RPMI8226 (cell line): ENCODE results near the gene MRPL42.
"Not testable (repeated sequence)": the region's sequence is repeated elsewhere in the genome, so short reads cannot be mapped to it uniquely, and the experiment has no call there.

Experiments used
- DNase-seq: peaks from one replicate; pipeline ENCODE4 v3.0.0-alpha.2; 2015

MRPL42 gene

DNA sequence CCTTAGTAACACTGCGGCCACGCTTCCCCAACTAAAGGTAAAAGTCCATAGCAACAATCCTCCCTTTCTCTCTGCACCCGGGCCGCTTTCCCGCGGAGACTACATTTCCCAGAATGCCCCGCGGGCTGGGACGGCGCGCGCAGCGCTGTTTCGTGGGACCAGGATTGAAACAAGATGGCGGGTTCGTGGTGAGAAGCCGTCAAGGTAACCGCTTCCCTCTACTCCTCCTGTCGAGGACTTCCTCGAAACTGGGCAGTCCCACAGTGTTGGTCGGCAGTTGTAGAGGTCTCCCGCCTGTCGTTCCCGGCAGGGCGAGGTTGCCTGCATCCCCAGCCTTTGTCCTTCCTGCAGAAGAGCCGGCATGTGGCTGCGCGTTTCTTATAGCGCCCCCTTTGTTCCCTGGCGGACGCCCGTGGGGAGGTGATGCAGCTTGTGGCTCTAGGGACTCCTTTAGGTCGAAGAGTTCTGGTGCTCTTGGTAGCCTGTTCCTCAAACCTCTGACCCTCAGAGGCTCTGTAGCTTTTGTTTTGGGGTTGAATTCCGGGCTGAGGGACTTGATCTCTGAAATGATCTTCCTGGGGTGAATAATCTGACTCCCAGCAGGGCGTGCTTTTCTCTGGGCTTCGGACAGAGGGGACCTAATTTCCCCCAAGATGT lies at the start of gene MRPL42:
Gene MRPL42 (plus strand): TSS at position 164 of the 657 bp plus-strand sequence. CDS start 1,772 bp downstream, outside the sequence.
- DNase-seq: peak; percentile 94

DNA sequence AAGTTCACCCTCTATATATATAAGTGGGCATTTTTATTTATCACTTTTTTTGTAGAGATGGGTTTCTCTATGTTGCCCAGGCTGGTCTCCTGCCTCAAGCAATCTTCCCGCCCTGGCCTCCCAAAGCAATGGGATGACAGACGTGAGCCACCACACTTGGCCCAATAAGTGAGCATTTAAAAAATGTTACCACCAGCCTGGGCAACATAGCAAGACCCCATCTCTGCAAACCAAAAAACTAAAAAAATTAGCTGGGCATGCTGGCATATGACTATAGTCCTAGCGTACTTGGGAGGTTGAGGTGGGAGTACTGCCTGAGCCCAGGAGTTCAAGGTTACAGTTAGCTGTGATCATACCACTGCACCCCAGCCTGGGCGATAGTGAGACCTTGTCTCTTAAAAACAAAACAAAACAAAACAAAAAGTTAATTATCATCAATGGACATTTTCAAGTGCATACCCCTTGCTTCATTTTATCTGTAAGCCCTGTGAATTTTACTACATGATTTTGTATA lies 49.3 kb upstream of the MRPL42 start:
- DNase-seq: no peak

DNA sequence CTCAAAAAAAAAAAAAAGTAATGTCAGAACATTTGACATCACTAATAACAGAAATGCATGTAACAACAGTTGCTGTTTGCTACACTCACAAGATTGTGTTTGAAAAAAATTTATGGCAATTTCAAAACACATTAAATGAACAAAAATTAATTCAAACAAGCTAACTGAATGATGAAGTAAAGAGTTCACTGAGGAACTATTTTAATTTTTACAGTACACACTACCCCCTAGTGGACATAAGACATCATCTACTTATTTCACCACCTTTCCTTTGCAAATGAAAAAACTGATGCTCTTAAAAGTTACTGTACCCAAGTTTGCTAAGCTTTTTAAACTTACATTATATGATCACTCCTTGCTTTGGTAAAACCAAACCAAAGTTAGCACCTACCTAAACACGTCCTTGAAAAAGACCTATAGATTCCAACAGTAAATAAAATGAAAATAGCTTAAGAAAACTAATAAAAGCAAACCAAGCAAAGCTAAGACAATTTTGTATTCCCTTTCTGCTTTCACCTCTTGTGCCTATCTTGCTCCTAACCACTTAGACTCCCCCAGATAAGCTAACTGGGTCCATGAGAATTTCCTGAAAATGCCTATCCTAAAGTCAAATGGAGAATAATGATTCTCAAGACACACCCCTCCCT lies 47.8 kb upstream of the MRPL42 start:
- peak; percentile 36 for DNase-seq

DNA sequence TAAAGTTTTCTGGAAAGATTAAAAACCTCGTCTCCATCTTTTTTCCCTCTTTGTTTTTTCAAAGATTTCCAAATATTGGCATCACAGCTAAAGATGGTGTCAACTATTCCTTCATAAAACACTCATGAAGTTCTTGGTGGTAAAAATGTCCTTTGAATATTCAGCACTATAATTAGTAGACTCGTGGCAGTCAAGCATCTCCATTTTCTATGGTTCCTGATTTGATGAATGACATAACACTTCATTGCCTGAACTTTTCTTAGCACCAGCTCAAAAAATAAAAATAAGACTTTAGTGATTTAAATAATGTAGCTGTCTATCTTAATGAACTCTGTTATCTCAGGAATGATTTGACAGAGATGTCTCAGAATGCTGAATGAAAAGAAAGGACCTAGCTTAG lies 45.3 kb upstream of the MRPL42 start:
- DNase-seq: no peak

DNA sequence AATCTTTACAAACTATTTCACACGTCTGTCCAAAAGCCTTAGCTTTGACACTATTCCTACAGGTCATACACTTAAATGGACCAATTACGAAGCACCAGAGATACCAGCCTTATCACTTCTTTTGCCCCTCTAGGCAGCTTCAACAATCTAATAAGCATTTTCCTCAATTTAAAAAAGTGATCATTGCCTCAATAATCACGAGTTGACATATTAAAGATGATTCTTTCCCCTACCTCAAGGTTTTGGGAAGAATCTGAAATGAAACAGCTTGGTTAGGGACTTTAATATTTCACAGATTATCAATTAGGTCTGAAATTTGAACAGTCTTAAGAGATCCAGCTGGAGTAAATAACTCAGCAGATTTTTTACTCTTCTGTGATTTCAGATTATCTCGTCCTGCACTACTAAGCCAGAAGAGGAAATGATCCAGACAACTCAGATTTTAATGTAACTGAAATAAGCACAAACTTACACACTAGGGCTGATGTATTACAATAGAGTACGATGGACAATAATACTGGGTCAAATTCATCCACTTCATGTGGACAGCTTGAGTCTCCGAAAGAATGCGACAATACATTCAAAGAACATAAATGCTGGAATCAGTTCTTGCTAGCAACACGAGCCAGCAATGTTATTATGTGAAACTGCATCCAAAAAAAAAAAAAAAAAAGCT lies 41.4 kb upstream of the MRPL42 start:
- no peak for DNase-seq

DNA sequence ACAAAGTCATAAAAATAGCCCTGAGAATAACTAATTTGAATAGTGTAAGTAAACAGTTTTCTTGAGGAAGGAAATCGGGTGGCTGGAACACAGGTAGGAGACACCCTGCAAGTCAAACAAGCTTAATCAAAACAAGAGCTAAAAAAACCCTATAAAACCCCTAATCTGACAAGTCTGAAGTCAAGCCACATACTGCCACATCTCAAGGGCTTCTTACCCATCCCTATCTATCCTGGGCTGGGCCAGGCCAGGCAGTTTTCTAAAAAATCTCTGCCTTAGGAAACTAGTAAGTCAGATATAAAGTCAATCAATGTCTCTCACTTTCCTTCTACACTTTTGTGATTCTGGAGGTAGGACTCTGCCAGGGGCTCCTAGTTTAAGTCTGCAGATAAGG lies 40.9 kb upstream of the MRPL42 start:
- no peak for DNase-seq

DNA sequence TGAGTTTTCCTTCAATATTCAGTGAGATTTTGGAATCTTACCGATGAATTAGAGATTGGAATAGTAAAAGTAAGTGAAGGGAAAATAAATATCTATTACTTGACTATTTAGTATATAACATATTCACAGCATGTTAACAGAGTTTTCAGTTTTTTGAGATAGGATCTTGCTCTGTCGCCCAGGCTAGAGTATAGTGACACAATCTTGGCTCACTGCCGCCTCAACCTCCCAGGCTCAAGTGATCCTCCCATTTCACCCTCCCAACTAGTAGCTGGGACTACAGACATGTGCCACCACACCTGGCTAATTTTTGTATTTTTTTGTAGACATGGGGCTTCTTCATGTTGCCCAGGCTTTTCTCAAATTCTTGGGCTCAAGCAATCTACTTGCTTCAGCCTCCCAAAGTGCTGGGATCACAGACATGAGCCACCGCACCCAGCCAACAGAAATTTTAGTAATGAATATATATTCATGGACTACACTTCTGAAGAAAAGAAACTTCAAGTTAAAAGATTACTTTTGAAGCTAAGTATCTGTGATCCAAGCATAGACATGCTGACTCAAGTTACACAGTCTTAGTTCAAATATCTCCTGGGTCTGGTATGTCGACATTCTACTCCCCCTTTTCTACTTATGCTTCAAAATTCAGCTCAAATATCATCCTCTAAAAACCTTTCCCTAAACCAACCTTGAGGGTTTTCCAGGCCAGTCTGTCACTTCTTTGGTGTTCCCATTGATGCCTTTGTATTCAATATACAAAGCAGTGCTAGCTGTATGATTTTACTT lies 39.3 kb upstream of the MRPL42 start:
- no peak for DNase-seq

DNA sequence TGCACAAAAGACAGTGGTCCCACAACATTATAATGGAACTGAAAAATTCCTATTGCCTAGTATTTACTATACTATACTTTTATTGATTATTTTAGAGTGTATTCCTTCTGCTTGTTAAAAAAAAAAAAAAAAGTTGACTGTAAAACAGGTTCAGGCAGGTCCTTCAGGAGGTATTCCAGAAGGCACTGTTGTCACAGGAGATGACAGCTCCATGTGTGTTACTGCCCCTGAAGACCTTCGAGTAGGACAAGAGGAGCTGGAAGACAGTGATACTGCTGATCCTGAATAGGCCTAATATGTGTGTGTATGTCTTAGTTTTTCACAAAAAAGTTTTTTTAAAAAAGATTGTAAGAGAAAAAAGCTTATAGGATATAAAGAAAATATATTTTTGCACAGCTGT lies 37.9 kb upstream of the MRPL42 start:
- no peak for DNase-seq

DNA sequence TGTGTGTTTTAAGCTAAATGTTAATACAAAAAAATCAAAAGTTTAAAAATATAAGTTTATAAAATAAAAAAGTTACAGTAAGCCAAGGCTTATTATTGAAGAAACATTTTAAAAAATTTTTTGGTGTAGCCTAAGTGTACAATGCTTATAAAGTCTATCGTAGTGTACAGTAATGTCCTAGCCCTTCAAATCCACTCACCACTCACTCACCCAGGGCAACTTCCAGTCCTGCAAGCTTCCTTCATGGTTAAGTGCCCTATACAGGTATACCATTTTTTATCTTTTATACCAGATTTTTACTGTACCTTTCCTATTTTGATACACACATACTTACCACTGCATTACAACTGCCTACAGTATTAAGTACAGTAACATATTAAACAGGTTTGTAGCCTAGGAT lies 37.5 kb upstream of the MRPL42 start:
- DNase-seq: no peak

DNA sequence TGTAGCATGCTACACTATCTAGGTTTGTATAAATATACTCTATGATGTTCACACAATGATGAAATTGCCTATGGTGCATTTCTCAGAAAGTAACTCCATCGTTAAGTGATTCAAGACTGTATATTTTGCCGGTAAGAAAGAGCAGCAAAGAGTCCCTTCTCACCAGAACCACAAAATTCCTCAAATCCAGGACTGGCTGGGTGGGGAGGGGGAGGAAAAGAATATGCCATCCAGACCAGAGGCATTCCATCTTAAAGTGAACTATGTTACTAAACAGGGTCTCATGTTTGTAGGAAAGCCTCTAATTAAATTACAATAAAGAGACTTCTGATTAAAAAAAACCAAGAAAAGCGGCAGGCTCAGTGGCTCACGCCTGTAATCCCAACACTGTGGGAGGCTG lies 37.0 kb upstream of the MRPL42 start:
- DNase-seq: no peak

DNA sequence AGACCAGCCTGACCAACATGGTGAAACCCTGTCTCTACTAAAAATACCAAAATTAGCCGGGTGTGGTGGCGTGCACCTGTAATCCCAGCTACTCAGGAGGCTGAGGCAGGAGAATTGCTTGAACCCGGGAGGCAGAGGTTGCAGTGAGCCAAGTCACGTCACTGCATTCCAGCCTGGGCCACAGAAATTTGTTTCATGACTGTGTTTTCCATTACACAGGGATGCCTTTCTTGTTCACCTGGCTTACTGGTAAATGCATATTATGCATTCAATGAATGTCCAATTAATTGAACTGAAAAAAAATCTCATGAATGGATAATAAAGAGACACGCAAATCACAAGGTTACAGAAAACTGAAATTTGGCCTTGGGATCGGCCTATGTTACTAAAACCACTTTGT lies 35.3 kb upstream of the MRPL42 start:
- DNase-seq: not testable (repeated sequence)

DNA sequence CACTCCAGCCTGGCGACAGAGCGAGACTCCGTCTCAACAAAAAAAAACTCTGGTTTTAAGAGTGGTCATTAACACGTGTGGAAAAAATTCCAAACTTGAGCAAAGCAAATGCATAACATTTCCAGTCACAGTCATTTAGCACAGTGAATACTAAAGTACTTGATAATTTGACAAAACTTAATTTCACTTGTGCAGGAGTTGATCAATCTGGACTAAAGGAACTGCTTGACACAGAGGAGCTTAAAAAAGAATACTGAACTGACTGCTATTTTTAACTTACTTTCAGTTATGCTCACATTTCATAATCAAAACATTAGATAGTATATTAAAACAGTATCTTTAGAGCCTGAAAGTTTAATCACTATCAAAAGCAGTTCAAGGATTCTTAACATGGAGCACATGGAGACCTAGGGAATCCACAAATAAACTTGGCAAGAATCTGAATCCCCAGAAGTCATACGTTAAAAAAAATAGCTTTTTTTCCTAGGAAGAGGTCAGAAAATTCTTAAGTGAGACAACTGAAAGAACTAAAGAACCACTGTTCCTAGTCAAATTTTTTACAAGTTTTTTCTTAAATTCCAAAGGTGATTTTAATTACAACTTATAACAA lies 33.0 kb upstream of the MRPL42 start:
- no peak for DNase-seq

DNA sequence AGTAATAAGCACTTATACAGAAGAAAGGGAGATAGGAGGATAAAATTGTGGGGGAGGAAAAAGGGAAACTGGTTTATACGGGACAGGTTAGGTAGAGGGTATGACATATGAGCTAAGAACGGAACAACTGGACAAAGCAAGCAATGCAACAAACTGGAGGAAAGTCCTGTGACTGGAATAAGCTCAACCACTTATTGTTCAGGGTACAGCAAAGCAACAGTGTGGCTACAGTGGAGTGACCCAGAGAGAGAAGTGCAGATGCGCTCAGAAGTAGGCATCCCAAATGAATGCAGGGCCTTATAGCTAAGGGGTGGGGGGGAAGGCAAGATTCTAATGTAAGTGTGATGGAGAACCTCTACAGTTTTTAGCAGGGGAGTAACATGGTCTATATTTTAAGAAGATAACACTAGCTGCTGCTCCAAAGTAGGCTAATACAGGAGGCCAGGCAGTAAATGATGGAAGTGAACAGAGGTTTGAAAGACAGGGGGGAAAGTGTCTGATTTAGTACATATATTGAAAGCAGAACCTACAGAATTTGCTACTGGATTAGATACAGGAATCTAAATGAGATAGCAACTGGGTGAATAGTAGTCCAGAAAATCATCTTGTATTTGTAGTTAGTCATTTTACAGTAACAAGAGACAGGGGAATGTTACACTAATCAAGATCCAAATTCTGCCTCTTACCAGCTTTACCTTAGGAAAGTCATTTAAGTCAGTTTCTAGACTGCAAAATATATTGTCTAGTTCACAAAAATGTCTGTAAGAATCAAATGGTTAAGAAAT lies 28.9 kb upstream of the MRPL42 start:
- no peak for DNase-seq

DNA sequence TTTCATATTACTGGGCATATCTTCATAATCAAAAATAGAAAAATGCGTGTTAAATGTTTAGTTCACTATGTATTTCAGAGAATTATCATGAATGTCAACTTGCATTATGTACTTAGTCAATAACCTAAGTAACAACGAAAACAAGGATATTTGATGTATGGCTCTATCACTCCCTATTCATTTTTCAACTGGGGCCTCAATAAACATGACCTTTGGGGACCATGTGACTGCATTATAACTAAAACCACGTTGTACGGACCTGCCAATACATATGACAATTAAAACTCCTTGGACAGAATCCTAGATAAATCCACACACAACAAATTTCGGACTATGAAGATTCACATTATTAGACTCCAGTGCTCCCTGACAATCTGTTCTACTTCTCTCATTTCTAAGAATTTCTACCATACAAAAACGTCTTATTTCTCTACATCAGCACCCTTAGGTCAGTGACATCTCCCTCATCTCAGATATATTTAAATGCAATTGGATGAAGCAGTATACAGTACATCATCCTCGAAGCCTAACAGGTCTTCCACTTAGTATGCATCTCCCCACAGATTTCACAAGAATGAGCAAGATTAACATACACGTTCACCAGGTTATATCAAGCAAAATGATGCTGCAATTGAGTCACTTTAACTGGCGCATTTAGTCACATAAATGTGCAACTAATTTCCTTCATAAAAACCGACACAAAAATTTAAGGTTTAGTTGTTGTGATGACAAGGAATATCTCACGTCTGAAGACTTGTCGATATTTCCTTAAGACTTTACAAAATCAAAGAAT lies 27.1 kb upstream of the MRPL42 start:
- DNase-seq: no peak

DNA sequence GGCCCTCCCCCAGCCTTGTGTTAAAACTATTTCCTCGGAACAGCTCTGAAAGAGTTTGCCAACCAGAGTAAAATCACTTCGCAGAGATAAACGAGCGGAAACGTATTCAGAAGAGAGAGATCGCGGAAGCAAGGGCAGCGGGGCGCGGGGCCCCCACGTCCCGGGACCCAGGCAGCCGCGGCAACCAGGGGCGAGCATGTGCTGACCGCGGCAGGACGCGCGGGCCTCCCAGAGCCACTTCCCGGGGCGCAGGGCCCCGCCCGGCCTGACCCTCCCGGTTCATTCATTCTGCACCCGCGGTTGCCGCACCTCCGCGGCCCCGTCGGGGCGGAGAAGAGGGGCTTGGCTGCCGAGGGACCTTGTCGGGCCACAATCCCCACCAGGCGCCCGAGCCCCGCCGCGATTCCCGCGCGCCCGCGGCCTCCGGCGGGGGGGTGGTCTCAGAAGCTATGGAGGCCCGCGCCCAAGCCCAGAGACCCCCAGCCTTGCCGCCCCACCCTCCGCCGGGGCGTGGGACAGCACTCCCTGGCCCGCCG lies 26.2 kb upstream of the MRPL42 start:
- peak; percentile 35 for DNase-seq

DNA sequence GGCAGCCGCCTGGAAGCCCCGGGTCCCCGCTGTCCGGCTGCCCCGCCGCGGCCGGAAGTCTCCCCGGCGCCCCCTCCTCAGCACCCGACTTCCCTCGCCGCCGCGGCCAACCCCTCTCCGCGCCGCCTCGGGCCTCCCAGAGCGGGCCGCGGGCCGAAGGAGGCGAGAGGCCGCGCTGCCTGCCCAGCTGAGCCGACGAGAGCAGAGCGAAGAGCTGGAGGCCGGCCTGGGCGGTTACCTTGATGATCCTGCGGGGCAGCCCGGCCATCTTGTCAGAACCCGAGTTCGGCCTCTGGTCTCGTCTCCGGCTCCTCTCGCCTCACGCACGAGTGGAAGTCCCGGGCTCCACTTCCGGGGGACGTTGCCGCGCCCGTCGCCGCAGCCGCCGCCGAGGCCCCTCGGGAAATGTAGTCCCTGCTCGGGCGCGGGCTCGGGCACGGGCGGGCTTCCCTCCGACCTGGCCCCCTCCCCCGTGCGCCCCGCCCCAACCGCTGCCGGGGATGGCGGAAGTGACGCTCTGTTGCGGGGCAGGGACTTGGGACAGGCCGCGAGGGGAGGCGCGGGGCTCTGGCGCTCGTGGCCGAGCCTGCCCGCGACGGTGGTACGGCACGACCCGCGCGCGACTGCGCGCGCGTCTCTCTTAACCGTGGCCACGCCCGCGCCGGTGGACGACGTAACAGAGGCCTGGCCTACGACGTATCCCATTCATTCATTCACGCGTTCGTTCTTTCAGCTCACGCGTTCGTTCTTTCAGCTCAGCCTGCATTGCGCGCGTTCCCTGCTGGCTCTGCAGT lies 25.5 kb upstream of the MRPL42 start, which contains the start of gene UBE2N:
Gene UBE2N (minus strand): TSS at position 331 of the 794 bp plus-strand sequence. CDS start 63 bp downstream, at position 268.
- peak; percentile 96 for DNase-seq

DNA sequence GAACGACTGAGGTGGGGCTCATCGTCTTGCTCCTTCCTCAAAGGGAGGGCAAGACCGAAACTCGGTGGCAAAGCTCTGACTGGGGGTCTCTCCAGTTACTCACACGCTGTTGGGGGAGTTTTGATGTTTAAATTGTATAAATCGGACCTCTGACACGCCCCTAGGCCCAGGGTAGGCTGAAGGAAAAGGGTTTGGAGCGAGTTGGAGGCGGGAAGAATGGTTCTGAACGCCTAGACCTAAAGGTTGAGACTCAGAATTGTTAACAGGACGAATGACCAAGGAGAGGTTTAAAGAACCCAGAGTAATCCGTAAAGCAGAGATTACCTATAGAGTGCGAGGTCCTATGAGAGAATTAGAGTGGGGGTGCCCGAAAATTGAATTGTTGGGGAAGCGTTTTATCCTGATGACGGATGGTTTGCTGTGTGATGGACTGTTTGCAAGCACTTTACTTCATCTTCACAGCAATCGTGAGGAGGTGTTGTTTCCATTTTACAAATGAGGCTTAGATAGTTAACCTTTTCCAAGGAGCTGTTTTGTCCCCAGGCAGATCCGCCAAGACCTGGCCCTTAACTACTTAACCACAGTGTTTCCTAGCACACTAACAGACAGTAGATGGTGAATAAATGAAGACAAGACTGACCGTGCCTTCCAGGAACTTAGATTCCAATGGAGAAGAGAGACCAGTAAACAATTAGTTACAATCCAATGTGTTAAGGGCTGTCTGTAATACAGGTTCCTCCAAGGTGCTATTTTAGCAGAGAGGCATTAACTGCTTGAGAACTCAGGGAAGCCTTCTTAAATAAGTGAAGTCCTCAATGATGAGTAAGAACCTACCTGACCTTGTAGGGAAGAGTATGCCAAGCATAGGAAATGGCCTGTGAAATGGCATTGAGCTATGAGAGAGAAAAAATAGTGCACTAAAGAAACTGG lies 24.6 kb upstream of the MRPL42 start:
- DNase-seq: peak; percentile 5

DNA sequence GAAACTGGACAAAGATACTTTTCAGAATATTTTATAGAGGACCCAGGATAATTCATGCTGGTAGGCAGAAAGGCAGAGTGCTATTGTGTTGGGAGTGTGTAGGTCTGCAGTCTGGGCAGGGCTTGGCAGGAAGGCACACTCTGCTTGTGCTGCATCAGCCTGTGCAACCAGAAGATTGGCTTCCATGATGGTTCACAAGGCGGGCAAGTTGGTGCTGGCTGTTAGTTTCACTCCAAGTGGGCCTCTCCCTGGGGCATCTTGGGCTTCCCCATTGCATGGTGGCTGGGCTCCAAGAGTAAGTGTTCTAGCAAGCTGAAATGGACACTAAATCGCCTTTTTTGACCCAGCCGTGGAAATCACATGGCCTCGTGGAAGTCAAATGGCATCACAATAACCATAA lies 23.7 kb upstream of the MRPL42 start:
- DNase-seq: no peak
